OCI-M2 (cell line): ENCODE results near the gene SRSF5.
"Not testable (repeated sequence)": the region's sequence is repeated elsewhere in the genome, so short reads cannot be mapped to it uniquely, and the experiment has no call there.

Experiments used
- DNase-seq: peaks from one replicate; lab custom pipeline; 2025; ENCODE audit not compliant: unreplicated experiment; lab: John Stamatoyannopoulos, UW

SRSF5 gene

GRCh38 chr14:69804902-69805301 is 38.0 kb downstream of the SRSF5 start:
- DNase-seq = no peak

DNA sequence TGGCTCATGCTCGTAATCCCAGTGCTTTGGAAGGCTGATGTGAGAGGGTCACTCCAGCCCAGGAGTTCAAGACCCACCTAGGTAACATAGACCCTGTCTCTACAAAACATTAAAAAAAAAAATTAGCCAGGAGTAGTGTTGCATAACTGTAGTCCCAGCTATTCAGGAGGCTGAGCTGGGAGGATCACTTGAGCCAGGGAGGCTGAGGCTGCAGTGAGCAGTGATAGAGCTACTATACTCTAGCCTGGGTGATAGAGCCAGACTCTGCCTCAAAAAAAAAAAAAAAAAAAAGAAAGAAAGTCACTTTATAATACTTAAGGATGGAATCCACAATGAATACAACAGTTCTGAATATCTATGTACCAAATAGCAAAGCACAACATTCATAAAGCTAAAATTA is 40.2 kb downstream of the SRSF5 start:
- DNase-seq = no peak

DNA sequence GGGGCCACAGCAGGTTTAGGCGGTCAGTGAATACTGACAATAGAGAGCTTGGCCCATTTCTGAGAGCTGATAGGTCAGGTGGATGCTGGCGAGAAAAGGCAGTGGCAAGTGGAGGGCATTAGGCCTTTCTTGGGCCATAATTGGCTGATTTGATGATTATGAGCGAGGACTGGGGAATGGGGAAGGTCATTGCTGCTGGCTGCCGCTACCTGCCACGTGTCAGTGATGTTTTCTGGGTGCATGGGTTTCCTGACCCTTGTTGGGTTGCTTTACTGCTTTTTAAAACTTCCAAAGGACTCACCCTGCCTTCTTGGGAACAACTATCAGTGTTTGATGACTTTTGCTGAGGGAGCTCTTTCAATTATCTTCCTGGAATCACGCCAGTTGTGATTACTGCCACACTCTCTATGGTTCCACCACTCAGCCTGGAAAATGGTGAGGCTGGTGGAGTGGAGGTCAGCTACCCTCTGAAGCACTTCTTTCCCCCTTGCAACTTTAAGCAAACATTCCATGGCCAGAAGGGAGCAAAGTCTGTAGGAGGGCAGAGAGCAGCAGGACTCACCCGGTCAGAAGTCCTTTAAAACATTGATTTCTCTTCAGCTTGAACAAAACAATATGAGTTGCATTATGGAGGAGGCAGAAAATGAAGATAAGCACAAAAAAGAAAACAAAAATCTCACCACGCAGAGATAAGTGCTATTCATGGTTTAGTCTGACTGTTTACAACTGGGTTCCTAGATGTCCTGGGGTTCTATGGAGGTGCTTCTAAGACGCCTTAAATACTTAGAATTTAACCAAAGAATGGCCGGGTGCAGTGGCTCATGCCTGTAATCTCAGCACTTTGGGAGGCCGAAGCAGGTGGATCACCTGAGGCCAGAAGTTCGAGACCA is 42.2 kb downstream of the SRSF5 start:
- DNase-seq = no peak

GRCh38 chr14:69811227-69811867 is 44.4 kb downstream of the SRSF5 start:
- no peak for DNase-seq

- DNase-seq = no peak
These were observed 44.9 kb downstream of the SRSF5 start for GRCh38 chr14:69811868-69812252.

DNA sequence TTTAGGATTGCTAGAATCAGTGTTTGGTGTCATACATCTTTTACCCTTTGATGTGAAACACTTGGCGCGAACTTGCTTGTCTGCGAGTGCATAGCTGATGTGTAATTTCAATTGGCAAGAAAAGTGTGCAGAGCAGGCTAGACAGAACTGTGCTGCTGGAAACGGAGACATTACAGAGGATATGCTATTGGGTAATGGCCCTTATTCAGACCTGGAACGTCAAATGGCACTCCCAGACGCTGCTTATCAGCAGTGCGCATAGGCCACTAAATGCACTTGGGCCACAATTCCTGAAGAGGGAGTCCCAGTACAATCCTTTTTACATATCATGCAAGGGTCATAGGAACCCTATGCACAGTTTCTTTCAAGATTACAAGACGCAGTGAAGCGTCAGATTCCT is 45.8 kb downstream of the SRSF5 start:
- DNase-seq = no peak

DNA sequence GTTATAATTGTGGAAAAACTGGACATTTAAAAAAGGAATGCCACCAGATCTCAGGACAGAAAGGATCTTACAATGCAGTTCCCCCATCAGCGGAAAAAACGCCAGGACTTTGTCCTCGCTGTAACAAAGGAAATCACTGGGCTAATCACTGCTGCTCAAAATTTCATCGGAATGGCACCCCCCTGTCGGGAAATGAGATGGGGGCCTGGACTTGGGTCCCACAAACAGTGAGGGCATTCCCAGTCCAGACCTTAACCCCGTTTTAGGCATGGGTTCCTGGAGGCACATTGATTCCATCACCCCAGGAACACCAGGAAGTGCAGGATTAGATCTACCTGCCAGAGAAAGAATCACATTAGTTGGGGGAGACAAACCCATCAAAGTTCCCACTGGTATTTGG is 46.4 kb downstream of the SRSF5 start:
- DNase-seq = not testable (repeated sequence)

GRCh38 chr14:69814397-69814796 is 47.5 kb downstream of the SRSF5 start:
- DNase-seq = no peak

DNA sequence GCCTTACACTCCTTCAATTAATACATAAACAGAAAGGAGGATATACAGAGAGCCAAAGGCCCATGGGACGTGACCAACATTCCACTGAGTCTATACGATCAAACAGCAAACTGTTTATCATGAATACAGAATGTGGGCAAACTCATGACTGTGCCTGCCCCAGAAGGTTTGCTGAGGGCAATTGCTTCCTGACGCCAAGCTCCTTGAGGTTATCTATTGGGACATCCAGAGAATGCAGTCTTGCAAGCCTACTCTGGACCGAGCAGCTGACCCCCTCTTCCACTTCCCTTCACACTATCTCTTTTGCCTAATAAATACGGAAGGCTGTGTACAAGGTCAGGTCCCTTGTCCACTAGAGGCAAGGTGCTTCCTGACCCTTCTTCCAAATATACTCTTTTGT is 48.6 kb downstream of the SRSF5 start:
- DNase-seq = no peak

- DNase-seq = no peak
These were observed 49.3 kb downstream of the SRSF5 start for GRCh38 chr14:69816216-69816615.

- peak; percentile 83 for DNase-seq
These were observed 51.8 kb downstream of the SRSF5 start for GRCh38 chr14:69818758-69819191.

DNA sequence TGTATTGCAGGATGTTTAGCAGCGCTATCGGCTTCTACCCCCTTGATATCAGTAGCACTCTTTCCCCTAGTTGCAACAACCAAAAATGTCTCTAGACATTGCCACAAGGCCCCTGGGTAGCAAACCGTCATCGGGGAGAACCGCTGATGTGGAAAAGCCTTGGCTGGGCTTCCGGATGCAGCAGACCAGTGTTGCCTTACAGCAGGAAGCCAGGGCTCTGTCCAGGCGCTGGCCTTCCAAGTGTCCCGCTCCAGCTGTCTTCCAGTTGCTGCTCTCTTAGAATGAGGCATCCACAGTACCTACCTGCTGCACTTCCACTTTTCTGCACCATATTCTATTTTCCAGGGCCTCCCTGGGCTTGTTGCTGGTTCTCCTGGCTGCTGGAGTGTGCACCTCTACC is 52.7 kb downstream of the SRSF5 start:
- no peak for DNase-seq

- no peak for DNase-seq
These were observed 54.0 kb downstream of the SRSF5 start for GRCh38 chr14:69820991-69821390.
